ENCODE data around the gene BTF3L4. TPM values are rescaled to one million over a fixed set of nuclear protein-coding genes. Genes with fewer than 3 reads are reported as not detected.
A peak's percentile ranks its signal among the peaks of the same experiment; 100 is the strongest.

Gene BTF3L4
- total RNA-seq, 1 experiment from 2014 or later = 106 TPM

- Mint-ChIP-seq H3K27ac (peak within 1 kb of the TSS; percentile 97 to 99 (median 99)), H3K4me3 (peak within 1 kb of the TSS; percentile 99 to 100), H3K36me3 (ENCODE audit: insufficient read depth in 1 of 3, low read depth in 3 of 3) (peaks cover 12 to 51% (median 42%) of the 10 kb centered on the region in 3 experiments), H3K27me3 (ENCODE audit: low read depth) (no peaks in the 10 kb centered on the region), H3K4me1 (peaks cover 25 to 28% of the 10 kb centered on the region in 2 experiments), H3K9me3 (no peaks in the 10 kb centered on the region; a peak in 1 of 5 replicates)
- Histone ChIP-seq H2BK12ac (ENCODE audit: insufficient read length, low read depth, low read length) (no peak within 1 kb of the TSS), H2BK120ac (ENCODE audit: low read depth, low read length, poor library complexity, severe bottlenecking) (no peak within 1 kb of the TSS), H3K27ac (ENCODE audit: insufficient read length, low read depth, low read length) (peak within 1 kb of the TSS; percentile 71), H3T11ph (ENCODE audit: low read length) (no peak within 1 kb of the TSS), H4K91ac (ENCODE audit: insufficient read length, low read depth, low read length) (peak within 1 kb of the TSS; percentile 0), H2BK20ac (ENCODE audit: low read depth, low read length, poor library complexity, severe bottlenecking) (no peak within 1 kb of the TSS), H3K9ac (ENCODE audit: extremely low read depth, insufficient read length, low read length) (peak within 1 kb of the TSS; percentile 93), H4K8ac (replicated peaks; ENCODE audit: insufficient read length, low read depth, low read length) (no peak within 1 kb of the TSS), H2AFZ (ENCODE audit: low read length) (no peak within 1 kb of the TSS), H3K27me3 (ENCODE audit: insufficient read depth, low read length) (no peaks in the 10 kb centered on the region), H3K4me2 (ENCODE audit: insufficient read depth, insufficient read length, low read length) (peak within 1 kb of the TSS; percentile 83), H3K9me3 (ENCODE audit: control insufficient read depth, low read depth, low read length) (no peaks in the 10 kb centered on the region), H3K79me1 (ENCODE audit: insufficient read depth, low read depth, low read length, poor library complexity, severe bottlenecking) (no peaks in the 10 kb centered on the region), H3K23me2 (ENCODE audit: insufficient read length, low read depth, low read length, poor library complexity, severe bottlenecking) (peaks cover 10% of the 10 kb centered on the region), H4K5ac (ENCODE audit: insufficient read length, low read depth, low read length) (peak within 1 kb of the TSS; percentile 1), H3K79me2 (ENCODE audit: insufficient read depth, low read length) (peaks cover 29% of the 10 kb centered on the region; the same call in 1 of the 2 replicates), H4K20me1 (ENCODE audit: control insufficient read depth, insufficient read depth, insufficient read length) (no peaks in the 10 kb centered on the region), H3K18ac (ENCODE audit: insufficient read length, low read depth, low read length) (peak within 1 kb of the TSS; percentile 94), H3K56ac (ENCODE audit: insufficient read length, low read depth, low read length) (no peak within 1 kb of the TSS), H3K4ac (ENCODE audit: low read depth, low read length) (no peak within 1 kb of the TSS; the same call in 1 of the 2 replicates), H2BK5ac (ENCODE audit: insufficient read length, low read length) (peak within 1 kb of the TSS; percentile 42), H3K23ac (ENCODE audit: insufficient read length, low read depth, low read length) (no peak within 1 kb of the TSS), H3K4me1 (ENCODE audit: insufficient read depth, low read length) (no peaks in the 10 kb centered on the region), H2BK15ac (ENCODE audit: low read depth, low read length) (no peak within 1 kb of the TSS), H3K14ac (ENCODE audit: insufficient read depth, low read length) (peak within 1 kb of the TSS; percentile 27), H2AK5ac (ENCODE audit: insufficient read length, low read length) (no peak within 1 kb of the TSS)
- TF ChIP-seq CTCF (conservative IDR thresholded peaks at IDR 0.05) = no peak
- WGBS (ENCODE audit: extremely low coverage, insufficient read length, low lambda C conversion rate) = no CpG with 5 or more reads among the region's 45 CpGs
- peak; percentile 93 for DNase-seq
Measured at GRCh38 chr1:52055066-52055865, 829 bp upstream of the BTF3L4 start, which contains the start of gene TXNDC12. TXNDC12 (minus strand) TSS chr1:52055191; CDS start chr1:52055096, 95 bp downstream.

Data from H9 (cell line).